CD4-positive, alpha-beta T cell treated with Interleukin-15 for 4 hours (primary cell): ENCODE results near the gene ADGRA1.
"Not testable (repeated sequence)": the region's sequence is repeated elsewhere in the genome, so short reads cannot be mapped to it uniquely, and the experiment has no call there.

Experiments used
- DNase-seq: peaks from one replicate; pipeline ENCODE4 v3.0.0-alpha.2; 2020; ENCODE audit warnings: low spot score

ADGRA1 gene

GRCh38 chr10:133143546-133143945 is 55.8 kb downstream of the ADGRA1 start:
- DNase-seq = no peak

DNA sequence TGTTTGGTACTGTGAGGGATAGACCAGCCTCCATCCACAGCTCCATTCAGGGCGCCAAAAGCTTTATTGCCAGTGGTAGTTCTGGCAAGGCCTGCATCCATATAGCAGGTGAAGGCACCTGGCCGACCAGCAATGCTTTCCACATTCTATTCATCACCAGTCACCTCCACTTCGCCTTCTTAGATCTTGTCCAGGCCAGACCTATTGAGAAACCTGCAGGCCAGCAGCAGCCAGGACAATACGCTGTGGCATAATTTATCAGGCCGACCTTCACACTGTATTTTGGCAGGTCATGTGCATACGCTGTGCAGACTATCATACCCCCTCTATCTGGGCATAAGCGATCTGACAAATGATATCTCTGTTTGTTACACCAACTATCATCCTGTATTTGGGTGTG is 57.0 kb downstream of the ADGRA1 start:
- DNase-seq = no peak

DNA sequence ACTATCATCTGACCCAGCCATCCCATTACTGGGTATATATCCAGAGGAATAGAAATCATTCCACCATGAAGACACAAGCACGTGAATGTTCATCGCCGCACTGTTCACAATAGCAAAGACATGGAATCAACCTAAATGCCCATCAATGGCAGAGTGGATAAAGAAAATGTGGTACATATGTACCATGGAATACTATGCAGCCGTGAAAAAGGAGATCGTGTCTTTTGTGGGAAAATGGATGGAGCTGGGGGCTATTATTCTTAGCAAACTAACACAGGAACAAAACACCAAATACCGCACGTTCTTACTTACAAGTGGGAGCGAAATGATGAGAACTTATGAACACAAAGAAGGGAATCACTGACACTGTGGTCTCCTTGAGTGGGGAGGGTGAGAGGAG is 62.5 kb downstream of the ADGRA1 start:
- DNase-seq = no peak

- DNase-seq = no peak
Measured at GRCh38 chr10:133150656-133151055, 62.9 kb downstream of the ADGRA1 start.

DNA sequence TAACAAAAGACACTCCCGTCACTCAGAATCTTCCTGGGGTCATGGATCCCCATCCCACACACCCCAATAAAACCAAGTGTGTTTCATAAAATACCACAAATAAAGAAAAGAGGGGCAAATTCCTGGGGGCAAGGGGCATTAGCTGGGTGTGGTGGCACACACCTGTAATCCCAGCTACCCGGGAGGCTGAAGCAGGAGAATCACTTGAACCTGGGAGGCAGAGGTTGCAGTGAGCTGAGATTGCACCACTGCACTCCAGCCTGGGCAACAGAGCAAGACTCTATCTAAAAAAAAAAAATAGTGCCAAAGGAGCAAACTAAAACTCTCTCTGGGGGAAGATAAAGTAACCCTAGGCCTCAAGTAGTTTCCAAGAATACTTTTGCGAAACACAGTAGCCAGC is 63.3 kb downstream of the ADGRA1 start:
- DNase-seq = not testable (repeated sequence)

GRCh38 chr10:133151543-133151972 is 63.8 kb downstream of the ADGRA1 start:
- DNase-seq = no peak

DNA sequence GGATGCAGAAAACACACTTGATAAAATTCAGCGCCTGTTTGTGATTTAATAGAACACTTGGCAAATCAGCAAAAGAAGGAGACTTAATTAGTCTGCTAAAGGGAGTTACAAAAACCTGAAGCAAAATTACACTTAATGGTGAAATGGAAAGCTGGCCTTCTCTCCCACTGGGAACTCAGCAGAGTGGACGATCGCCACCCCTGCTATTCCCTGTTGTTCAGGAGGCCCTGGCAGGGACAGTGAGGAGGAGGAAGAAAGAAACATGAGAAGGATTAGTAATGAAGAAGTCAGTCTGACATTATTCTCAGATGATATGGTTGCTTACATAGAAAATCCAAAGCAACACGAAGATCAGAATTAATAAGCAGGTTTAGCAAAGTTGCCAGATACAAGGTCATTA is 66.7 kb downstream of the ADGRA1 start:
- no peak for DNase-seq

DNA sequence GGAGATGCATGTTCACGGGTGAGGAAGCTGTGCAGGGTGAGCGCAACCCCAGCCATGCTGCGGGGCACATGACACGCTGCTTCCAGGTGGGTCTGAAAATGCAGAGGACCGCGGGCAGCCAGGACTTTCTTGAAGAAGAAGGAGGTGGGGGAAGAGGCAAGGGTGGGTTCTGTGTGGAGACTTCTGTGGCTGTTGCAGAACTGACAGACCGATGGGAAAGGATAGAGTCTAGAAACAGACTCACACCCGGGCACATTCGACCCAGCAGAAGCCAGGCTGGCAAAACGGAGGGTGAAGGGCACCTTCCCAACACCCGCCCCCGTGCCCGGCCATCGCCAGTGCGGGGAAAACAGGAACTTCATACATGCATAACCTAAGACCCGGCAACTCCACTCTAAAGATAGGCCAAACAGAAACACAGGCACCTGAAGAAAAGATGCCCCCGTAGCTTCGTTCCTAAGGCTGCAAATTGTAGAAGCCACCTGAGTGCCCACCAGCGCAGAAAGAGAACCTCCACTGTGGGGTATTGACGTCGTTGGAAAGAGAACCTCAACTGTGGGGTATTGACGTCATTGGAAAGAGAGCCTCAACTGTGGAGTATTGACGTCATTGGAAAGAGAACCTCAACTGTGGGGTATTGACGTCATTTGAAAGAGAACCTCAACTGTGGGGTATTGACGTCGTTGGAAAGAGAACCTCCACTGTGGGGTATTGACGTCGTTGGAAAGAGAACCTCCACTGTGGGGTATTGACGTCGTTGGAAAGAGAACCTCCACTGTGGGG is 67.5 kb downstream of the ADGRA1 start:
- no peak for DNase-seq

- no peak for DNase-seq
Measured at GRCh38 chr10:133156674-133157579, 69.2 kb downstream of the ADGRA1 start.

GRCh38 chr10:133157662-133158436 is 70.1 kb downstream of the ADGRA1 start:
- no peak for DNase-seq

GRCh38 chr10:133158437-133158755 is 70.7 kb downstream of the ADGRA1 start:
- no peak for DNase-seq

GRCh38 chr10:133158756-133159610 is 71.3 kb downstream of the ADGRA1 start:
- no peak for DNase-seq

GRCh38 chr10:133159611-133159949 is 71.9 kb downstream of the ADGRA1 start:
- DNase-seq = no peak

DNA sequence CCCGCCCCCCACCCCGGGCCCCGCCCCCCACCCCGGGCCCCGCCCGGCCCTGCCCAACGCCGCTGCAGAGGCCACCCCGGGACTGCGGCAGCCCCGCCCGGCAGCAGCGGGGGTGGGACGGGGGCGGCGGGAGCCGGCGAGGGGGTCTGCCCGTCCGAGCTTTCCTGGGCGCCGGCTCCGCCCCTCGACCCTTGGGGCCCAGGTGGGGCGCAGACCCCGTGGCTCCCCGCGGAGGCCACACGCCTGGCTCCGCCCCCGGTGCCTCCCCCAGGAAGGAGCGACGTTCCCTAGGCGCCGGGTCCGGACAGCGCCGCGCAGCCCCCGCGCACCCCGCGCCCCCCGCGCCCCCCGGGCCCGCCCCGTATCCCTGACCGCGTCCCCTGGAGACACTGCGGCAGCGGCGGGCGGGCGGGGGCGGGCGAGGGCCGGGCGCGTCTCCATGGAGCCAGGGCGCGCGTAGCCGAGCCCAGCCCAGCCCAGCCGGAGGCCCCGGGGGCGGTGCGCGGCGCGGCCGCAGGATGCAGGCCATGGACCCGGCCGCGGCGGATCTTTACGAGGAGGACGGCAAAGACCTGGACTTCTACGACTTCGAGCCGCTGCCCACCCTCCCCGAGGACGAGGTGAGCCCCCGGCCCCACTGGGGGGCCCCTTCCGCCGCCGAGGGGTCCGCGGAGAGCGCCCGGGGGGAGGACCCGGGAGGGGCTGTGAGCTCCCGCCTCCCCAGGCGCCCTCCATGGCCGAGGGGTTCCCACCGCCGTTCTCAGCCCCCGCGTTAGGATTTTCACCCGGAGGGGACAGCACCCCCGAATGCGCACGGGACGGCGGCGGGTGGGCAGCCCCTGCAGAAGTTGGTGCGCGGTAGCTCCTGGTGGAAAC is 72.5 kb downstream of the ADGRA1 start, which contains the start of gene KNDC1:
Gene KNDC1 (plus strand): TSS at position 270 of the 876 bp plus-strand sequence. CDS start 249 bp downstream, at position 519.
- no peak for DNase-seq

GRCh38 chr10:133160826-133161471 is 73.2 kb downstream of the ADGRA1 start:
- DNase-seq = no peak

DNA sequence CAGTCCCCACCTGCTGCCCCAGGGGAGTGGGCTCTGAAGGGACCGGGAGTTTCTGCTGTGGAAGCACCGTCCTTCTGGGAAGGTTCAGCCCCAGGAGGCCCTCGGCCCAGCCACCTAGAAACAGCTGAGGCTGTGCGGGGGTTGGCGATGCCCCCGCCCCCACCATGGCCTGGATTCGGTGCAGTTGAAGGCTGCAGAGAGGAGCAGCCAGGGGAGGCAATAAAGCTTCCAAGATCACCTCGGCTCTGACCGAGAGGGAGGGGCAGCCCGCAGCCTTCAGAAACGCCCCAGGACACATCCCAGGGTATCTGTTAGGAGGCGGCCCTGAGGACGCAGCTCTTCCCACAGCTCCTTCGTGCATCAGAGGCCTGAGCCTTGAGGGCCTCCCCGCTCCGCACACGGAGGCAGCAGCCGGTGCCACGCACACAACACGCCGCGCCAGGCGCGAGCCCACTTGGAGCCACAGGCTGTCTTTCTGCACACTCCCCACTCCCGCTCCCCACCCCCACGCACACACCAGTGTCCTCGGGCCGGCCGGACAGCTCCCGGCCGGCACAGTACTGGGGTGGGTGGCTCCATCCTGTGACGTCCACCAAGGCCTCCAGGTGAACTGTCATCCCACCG is 73.9 kb downstream of the ADGRA1 start:
- no peak for DNase-seq

GRCh38 chr10:133162178-133162909 is 74.6 kb downstream of the ADGRA1 start:
- no peak for DNase-seq

DNA sequence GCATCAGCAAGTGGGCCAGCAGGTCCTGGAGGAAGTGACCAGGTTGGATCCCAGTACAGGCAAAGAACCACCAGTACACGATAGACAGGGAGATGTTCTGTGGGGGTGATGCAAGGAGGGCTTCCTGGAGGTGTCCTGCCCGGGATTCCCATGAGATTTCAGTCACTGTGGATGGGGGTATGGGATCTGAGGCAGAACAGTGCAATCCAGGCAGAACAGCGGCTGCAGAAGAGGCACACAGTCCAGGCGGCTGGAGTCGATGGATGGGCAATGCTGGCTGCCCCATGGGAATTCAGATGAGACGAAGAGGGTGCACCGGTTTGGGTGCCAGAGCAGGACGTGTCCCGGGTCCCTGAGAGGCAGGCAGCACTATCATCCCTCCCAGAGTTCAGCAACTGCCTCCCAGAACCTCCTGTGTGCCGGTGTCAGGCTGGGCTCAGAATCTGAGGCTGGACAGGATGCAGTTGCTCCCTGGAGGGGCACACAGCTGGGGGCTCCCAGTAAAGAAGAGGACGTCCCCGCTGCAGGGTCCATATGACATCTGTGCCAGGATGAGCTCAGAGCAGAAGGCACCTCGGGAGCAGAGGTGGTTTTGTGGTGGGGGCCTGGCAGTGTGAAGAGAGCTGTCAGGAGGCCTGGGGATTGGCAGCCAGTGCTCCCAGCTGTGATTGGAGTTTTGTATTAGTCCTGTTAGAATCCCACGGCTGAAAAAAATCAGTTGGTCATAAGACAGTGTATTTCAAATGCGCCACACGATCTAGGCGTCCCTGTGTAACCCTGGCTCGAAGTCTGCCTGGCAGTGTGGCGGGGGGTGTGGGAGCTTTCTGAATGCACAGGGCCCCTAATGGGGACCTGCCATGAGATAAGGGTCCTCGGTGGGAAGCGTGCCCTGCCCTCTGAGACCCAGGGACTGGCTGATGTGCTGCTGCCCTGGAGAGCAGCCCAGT is 75.5 kb downstream of the ADGRA1 start:
- DNase-seq = no peak
